GM19328 (cell line): ENCODE results near the gene TAS2R14.

Source experiments
- ATAC-seq: cut with Tn5 transposase; IDR thresholded peaks from one replicate; pipeline ENCODE4 v1.9.1; 2021; ENCODE audit warnings: mild to moderate bottlenecking, moderate library complexity; ENCODE audit not compliant: unreplicated experiment

TAS2R14 gene

GRCh38 chr12:10939163-10939562, at the start of gene TAS2R14:
Gene TAS2R14, minus strand, starts transcription at chr12:10939263. Its CDS starts 56 bp downstream, at chr12:10939207.
- ATAC-seq = no peak

GRCh38 chr12:10986812-10987211, 47.7 kb upstream of the TAS2R14 start, which contains the start of gene TAS2R50:
Gene TAS2R50, minus strand, starts transcription at chr12:10986912. Its CDS starts 52 bp downstream, at chr12:10986860.
- no peak for ATAC-seq

GRCh38 chr12:10982244-10982643, 43.2 kb upstream of the TAS2R14 start:
- ATAC-seq = no peak

GRCh38 chr12:10974965-10975364, 35.9 kb upstream of the TAS2R14 start:
- ATAC-seq = no peak

GRCh38 chr12:10968765-10969456, 29.8 kb upstream of the TAS2R14 start:
- no peak for ATAC-seq

- no peak for ATAC-seq
These were observed 28.3 kb upstream of the TAS2R14 start for GRCh38 chr12:10967409-10967808.

GRCh38 chr12:10966314-10966713, 27.3 kb upstream of the TAS2R14 start:
- no peak for ATAC-seq

- ATAC-seq = no peak
These were observed 26.4 kb upstream of the TAS2R14 start for GRCh38 chr12:10965476-10965875.

GRCh38 chr12:10960211-10960610, 21.1 kb upstream of the TAS2R14 start:
- ATAC-seq = no peak

- no peak for ATAC-seq
These were observed 20.7 kb upstream of the TAS2R14 start for GRCh38 chr12:10959804-10960203.

GRCh38 chr12:10957741-10958140, 18.7 kb upstream of the TAS2R14 start:
- no peak for ATAC-seq

- ATAC-seq = no peak
These were observed 17.0 kb upstream of the TAS2R14 start for GRCh38 chr12:10956085-10956484.

- no peak for ATAC-seq
These were observed 13.6 kb upstream of the TAS2R14 start for GRCh38 chr12:10952645-10953044.

GRCh38 chr12:10943167-10943566, 4.1 kb upstream of the TAS2R14 start:
- ATAC-seq = no peak

- ATAC-seq = no peak
These were observed 3.0 kb upstream of the TAS2R14 start for GRCh38 chr12:10941916-10942607.

- no peak for ATAC-seq
These were observed 2.3 kb upstream of the TAS2R14 start for GRCh38 chr12:10941369-10941768.

GRCh38 chr12:10940389-10940788, 1.3 kb upstream of the TAS2R14 start:
- no peak for ATAC-seq

- ATAC-seq = no peak
These were observed 2.6 kb downstream of the TAS2R14 start for GRCh38 chr12:10936506-10936905.

- no peak for ATAC-seq
These were observed 10.2 kb downstream of the TAS2R14 start, which contains the start of gene PRH2 for GRCh38 chr12:10928746-10929286. Gene PRH2, plus strand, starts transcription at chr12:10929236. Its CDS starts 38 bp downstream, at chr12:10929274.

GRCh38 chr12:10926269-10926668, 12.8 kb downstream of the TAS2R14 start:
- ATAC-seq = no peak

GRCh38 chr12:10919809-10920208, 19.3 kb downstream of the TAS2R14 start:
- ATAC-seq = no peak

GRCh38 chr12:10910380-10910779, 28.7 kb downstream of the TAS2R14 start:
- ATAC-seq = no peak
